LNCaP clone FGC (cell line): ENCODE results near the gene CISD1.
A peak's percentile ranks its signal among the peaks of the same experiment; 100 is the strongest.

Source experiments
- DNase-seq: peaks from one replicate; pipeline ENCODE4 v3.0.0-alpha.2; 2011; ENCODE audit warnings: low read depth
- H3K4me3 ChIP-seq: 2 replicates; pipeline ENCODE4 v1.5.1; 2011; ENCODE audit warnings: mild to moderate bottlenecking, low read depth, low read length, control low read depth
- TF ChIP-seq, protein P1 (sequence below): IDR thresholded peaks from 2 replicates; pipeline ENCODE4 v1.5.1; 2012; ENCODE audit warnings: mild to moderate bottlenecking; ENCODE audit not compliant: control insufficient read depth, insufficient read depth; ENCODE audit errors: extremely low read depth

Gene CISD1

DNA sequence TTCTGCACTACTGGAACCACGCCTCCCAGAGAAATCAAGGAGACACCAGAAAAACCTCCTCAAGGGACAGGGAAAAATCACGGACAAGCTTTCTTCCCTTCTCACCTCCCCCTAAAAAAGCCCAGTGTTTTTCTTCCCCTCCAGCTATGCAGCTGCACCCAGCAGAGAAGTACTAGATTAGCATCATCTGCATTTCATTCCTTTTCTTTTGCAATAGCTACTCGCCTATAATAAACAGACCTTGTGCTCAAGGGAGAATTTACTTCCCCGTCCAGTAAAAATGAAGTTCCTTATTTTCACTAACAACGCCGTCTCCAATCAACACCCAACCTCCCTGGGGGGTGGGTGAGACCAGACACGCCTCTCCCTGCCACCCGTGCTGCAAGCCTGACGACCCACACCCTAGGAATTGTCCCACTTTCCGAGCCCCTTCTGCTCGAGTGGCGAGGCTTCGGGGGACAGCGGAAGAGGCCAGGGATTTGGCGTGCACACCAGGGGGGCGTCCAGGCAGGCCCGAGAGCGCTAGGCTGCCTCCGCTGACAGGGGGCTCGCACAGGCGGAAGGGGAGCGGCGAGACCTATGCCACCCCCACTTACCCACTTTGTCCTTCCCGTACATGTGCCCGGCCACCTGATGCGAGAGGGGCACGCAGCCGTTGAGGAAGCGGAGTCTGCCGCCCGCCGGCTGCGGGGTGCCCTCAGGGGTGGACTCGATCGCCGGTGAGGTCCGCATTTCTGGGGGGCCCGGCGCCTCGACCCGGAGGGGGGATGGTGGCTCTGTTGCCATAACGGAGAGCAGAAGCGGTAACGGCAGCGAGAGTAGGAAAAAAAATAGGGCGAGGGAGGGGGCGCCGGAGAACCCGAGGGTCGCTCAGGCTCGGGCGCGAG is 1.9 kb upstream of the CISD1 start:
- peak overlapping the region; percentile 70 for H3K4me3 ChIP-seq
- TF ChIP-seq, protein P1, sequence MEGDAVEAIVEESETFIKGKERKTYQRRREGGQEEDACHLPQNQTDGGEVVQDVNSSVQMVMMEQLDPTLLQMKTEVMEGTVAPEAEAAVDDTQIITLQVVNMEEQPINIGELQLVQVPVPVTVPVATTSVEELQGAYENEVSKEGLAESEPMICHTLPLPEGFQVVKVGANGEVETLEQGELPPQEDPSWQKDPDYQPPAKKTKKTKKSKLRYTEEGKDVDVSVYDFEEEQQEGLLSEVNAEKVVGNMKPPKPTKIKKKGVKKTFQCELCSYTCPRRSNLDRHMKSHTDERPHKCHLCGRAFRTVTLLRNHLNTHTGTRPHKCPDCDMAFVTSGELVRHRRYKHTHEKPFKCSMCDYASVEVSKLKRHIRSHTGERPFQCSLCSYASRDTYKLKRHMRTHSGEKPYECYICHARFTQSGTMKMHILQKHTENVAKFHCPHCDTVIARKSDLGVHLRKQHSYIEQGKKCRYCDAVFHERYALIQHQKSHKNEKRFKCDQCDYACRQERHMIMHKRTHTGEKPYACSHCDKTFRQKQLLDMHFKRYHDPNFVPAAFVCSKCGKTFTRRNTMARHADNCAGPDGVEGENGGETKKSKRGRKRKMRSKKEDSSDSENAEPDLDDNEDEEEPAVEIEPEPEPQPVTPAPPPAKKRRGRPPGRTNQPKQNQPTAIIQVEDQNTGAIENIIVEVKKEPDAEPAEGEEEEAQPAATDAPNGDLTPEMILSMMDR = no peak
- DNase-seq = no peak

DNA sequence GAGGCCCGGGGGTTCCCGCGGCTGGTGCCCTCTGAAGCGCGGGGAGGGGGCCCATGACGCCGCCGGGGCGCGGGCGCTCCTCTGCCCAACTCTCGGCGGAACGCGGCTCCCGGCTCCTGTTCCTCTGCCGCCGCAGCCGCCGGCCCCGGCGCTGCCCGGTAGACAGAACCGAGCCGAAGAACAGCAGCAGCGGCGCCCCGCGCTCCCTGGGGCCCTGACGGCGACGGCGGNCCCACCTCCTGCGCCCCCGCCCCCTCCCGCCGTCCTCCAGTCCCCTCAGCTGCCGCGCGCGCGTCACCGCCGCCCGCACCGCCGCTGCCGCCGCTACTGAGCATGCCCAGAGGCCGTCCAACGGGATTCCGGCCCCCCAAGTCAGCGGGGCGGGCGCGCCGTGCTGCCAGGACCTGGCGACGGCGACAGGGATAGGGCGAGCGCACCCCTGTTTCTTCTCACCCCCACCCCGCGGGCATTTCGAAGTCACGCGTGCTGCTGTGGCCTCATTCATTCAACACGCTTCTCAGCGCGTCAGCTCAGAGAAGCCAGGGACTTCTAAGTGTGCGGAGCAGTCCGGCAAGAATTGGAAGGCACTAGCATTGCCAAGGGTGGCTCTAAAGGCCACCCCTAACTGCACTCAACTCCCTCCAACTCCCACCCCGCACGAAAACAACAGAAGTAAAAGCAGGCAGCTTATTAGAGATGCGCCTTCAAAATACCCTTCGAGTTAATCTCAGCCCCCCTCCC is 1.1 kb upstream of the CISD1 start, which contains the start of gene IPMK:
Gene IPMK, minus strand, starts transcription at position 182 of the 741 bp plus-strand sequence. CDS start 283 bp downstream, outside the sequence.
- peak; percentile 30 for DNase-seq
- TF ChIP-seq, protein P1 = no peak
- peak within 1 kb of the TSS; percentile 70 for H3K4me3 ChIP-seq

DNA sequence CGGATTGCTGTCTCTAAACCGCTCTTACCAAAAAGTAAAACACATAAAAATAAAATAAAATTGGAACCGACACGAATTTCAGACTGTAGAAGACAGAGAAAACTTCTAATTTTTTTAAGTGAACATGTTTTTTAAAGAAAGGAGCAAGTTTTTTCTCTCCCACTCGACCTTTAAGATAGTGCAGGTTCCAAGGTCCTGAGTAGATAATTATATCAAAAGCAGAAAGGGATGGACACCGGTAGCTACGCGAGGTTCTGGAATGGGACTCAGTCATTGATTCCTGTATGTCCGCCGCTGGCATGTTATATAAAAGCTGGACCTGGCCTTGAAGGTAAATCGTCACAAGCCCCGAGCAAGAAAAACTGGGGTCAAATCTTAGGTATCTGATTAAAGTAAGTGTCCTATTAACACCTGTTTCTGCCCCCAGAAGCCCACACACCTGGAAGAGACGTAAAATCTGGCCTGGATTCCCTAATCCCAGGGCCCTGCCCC is 462 bp upstream of the CISD1 start:
- peak overlapping the region; percentile 70 for H3K4me3 ChIP-seq
- TF ChIP-seq, protein P1 = no peak
- no peak for DNase-seq

DNA sequence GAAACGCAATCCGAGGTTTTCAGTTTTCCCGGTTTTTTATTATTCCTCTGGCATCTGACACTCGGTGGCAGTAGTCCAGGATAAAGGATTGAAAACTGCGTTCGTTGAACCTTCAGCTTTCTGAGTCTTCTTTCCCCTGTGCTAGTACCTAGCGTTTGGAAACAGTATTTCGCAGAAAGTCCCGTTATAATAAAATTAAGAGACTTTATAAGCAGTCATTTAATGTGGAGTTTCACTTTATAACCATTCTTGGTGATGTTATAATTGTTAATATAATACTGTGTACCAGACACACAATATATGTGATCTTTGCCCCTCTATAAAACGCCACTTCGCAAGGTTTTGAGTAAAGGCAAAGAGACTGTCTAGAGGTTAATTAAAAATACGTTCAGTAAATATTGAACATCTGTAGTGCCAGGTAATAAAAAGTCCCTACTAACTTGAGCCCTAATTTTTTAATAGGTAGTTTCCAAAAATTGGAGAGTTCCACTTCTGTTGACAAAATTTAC is 874 bp downstream of the CISD1 start:
- peak overlapping the region; percentile 70 for H3K4me3 ChIP-seq
- DNase-seq = no peak
- TF ChIP-seq, protein P1 = no peak

DNA sequence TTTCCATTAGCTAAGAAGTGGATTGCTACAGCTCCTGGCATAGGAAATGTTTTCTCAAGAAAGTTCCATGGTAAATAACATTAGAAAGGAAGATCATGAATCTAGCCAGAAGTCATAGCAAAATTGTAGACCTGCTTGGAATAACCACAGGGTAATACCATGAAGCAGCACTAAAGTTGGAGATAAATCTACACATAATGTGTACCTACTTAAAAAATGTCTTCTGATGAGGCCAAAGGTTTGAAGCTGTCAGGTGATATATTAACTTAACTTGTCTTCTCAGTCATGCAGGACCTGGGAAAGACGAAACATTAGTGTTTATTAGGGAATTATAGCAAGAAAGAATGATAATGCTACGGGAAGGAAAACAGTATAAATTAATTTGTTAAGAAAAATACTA is 6.3 kb downstream of the CISD1 start:
- DNase-seq = no peak
- no peak overlapping the region for H3K4me3 ChIP-seq
- TF ChIP-seq, protein P1 = no peak

DNA sequence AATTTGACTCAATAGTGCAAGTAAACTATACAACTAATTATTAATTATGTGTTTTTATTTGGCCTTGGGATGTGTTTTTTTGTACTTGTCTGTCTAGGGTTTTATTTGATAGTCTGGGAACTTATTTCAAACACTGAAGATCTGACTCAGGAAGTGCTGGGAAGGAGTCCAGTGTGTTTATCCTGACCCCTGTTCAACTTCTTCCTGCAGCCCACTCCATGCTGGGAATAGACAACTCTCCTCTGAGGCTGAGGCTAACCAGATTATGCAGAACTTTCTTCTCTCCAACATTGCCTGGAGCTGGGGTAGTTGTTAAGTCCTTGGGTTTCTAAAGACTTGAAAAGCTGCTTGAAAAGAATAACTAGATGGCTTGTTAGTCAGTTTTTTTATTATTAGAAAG is 6.9 kb downstream of the CISD1 start:
- H3K4me3 ChIP-seq = no peak overlapping the region
- DNase-seq = no peak
- TF ChIP-seq, protein P1 = no peak
